Pancreas (tissue), 10 donors: ENCODE results near the gene ARID3B. TPM values are rescaled to one million over a fixed set of nuclear protein-coding genes. Genes with fewer than 3 reads are reported as not detected.

Experiments
- ATAC-seq, 4 donors: fragments of 200-7000 bp; cut with Tn5 transposase; one replicate each; pipeline versions ENCODE4 v1.8.0 to v1.9.1; 2020; ENCODE audit warnings: mild to moderate bottlenecking in 4 of 4, moderate library complexity in 4 of 4
- DNase-seq, 6 donors: peaks; one replicate each; pipeline ENCODE4 v3.0.0-alpha.2; 2020
- FAIRE-seq: peaks from 2 replicates; lab custom pipeline; 2012; peaks lifted over from hg19 to GRCh38; lab: Jason Lieb, UNC
- H3K27ac ChIP-seq, 4 donors: fragments of 200-600 bp; sonication (generic); 1 replicate in 3 of 4; 2 replicates in 1 of 4; pipeline versions ENCODE4 v1.5.0 to v1.8.0; 2020
- H3K27me3 ChIP-seq, 4 donors: fragments of 200-600 bp; one replicate each; pipeline ENCODE4 v1.8.0; 2021
- H3K36me3 ChIP-seq, 3 donors: fragments of 200-600 bp; sonication (generic) in 1 of 3; one replicate each; pipeline versions ENCODE4 v1.5.0 to v1.8.0; 2020 to 2021
- H3K4me1 ChIP-seq, 3 donors: fragments of 200-600 bp; one replicate each; pipeline ENCODE4 v1.8.0; 2021
- H3K4me3 ChIP-seq, 4 donors: fragments of 200-600 bp; sonication (generic) in 2 of 4; one replicate each; pipeline versions ENCODE4 v1.5.0 to v1.8.0; 2020 to 2021
- H3K9me3 ChIP-seq, 4 donors: fragments of 200-600 bp; one replicate each; pipeline ENCODE4 v1.8.0; 2021
- CTCF ChIP-seq, 4 donors: fragments of 200-600 bp; sonication (generic) in 3 of 4; IDR thresholded peaks; one replicate each; pipeline versions ENCODE4 v1.5.0 to v1.8.0; 2021; ENCODE audit warnings: antibody characterized with exemption in 4 of 4
- WGBS, 2 donors: extraction: QIAGEN DNeasy Blood & Tissue Kit; methylation state at CpG; one replicate each; pipeline ENCODE4 v1.1.7; 2013; 5-methylcytosine and 5-hydroxymethylcytosine counted together
- intact Hi-C, 3 donors: fragments of 100-400 bp; cut with DNase I; formaldehyde crosslinking; loops; one replicate each; pipeline versions ENCODE4 v1.11.1 to v1.14.2; 2022
- polyA plus RNA-seq, 2 donors: library from polyadenylated mRNA; stranded (reverse); fragments of 200-250 nt; gene quantifications; one replicate each; pipeline ENCODE4 v1.2.3, GENCODE V29; 2013
- total RNA-seq, 6 donors: library from RNA; stranded (reverse); fragmentation: NEBNext Ultra II Directional in 4 of 6; extraction: Animal tissue kit (Norgen Biotek cat#: 25700) in 4 of 6; gene quantifications; one replicate each; pipeline versions ENCODE4 v1.2.1 to v1.2.4, GENCODE V29; 2021 to 2023
- donor health status: healthy with polysubstance abuse.
- donor health status: DM: no; HTN: no; CAD: no; lungs with moderate emphysema.
- donor health status: DM: no; HTN: no; CAD: no.
- donor health status: control.
- donor health status: control.
- donor health status: Bipolar disorder and iron deficiency.
- donor health status: DM: yes; HTN: yes; CAD: no.
- donor health status: DM: no; HTN: no; CAD: no.
- donor health status: DM: no; HTN: no; CAD: no.
- donor health status: DM: yes; HTN: yes; CAD: no.

ARID3B gene
- total and polyA plus RNA-seq, 8 donors = 2.9 to 4.8 (median 3.8) TPM

- Histone ChIP-seq H3K4me3 (no peak overlapping the region), H3K27me3 (no peaks in the 10 kb centered on the region), H3K36me3 (peaks cover 0 to 9% (median 0%) of the 10 kb centered on the region in 3 donors), H3K27ac (peak overlapping the region; percentile 5 to 38 (median 23)), H3K9me3 (no peaks in the 10 kb centered on the region), H3K4me1 (peaks cover 26 to 29% (median 29%) of the 10 kb centered on the region in 3 donors)
- intact Hi-C loops = no loop called here
- DNase-seq = no peak
- no peak for FAIRE-seq
- no peak for TF ChIP-seq CTCF (IDR thresholded peaks at IDR 0.05)
- peak; percentile 45 to 76 (median 66) for ATAC-seq
- WGBS, 2 donors = 17 to 22% methylated on average over 4 of the region's 4 CpGs
Measured at GRCh38 chr15:74642348-74642733, 101.3 kb downstream of the ARID3B start.

GRCh38 chr15:74642734-74643664, 102.0 kb downstream of the ARID3B start:
- Histone ChIP-seq H3K9me3 (no peaks in the 10 kb centered on the region), H3K27me3 (no peaks in the 10 kb centered on the region), H3K36me3 (peaks cover 0 to 9% (median 0%) of the 10 kb centered on the region in 3 donors), H3K4me3 (no peak overlapping the region), H3K27ac (peak overlapping the region; percentile 13 to 38 (median 26)), H3K4me1 (peaks cover 26 to 29% (median 29%) of the 10 kb centered on the region in 3 donors)
- DNase-seq (no peak), FAIRE-seq (no peak), ATAC-seq (peak; percentile 42 to 66 (median 56))
- 17 to 20% methylated on average over 11 of the region's 11 CpGs for WGBS, 2 donors
- intact Hi-C loops = no loop called here
- TF ChIP-seq CTCF (IDR thresholded peaks at IDR 0.05) = no peak

- DNase-seq = no peak
- FAIRE-seq = no peak
- Histone ChIP-seq H3K36me3 (peaks cover 0 to 9% (median 0%) of the 10 kb centered on the region in 3 donors), H3K9me3 (no peaks in the 10 kb centered on the region), H3K4me1 (peaks cover 26 to 29% (median 29%) of the 10 kb centered on the region in 3 donors), H3K27me3 (no peaks in the 10 kb centered on the region), H3K27ac (peak overlapping the region in 2 of 4 donors; percentile 20 to 33), H3K4me3 (no peak overlapping the region)
- 77 to 81% methylated on average over 2 of the region's 2 CpGs for WGBS, 2 donors
- TF ChIP-seq CTCF (IDR thresholded peaks at IDR 0.05) = no peak
- intact Hi-C loops = no loop called here
- ATAC-seq = peak in 2 of 4 donors; percentile 10 to 16
Measured at GRCh38 chr15:74643665-74644204, 102.7 kb downstream of the ARID3B start.

GRCh38 chr15:74646480-74646879, 105.5 kb downstream of the ARID3B start:
- ATAC-seq (no peak), FAIRE-seq (no peak), DNase-seq (no peak)
- H3K4me1 ChIP-seq = peaks cover 24 to 36% (median 28%) of the 10 kb centered on the region in 3 donors
- H3K9me3 ChIP-seq = no peaks in the 10 kb centered on the region
- intact Hi-C loops = no loop called here
- H3K27ac ChIP-seq = no peak overlapping the region
- no peaks in the 10 kb centered on the region for H3K36me3 ChIP-seq
- H3K4me3 ChIP-seq = no peak overlapping the region
- H3K27me3 ChIP-seq = no peaks in the 10 kb centered on the region
- no peak for TF ChIP-seq CTCF (IDR thresholded peaks at IDR 0.05)

Other genes starting within 250 kb of the ARID3B start
- under 1 TPM in 3 of 6 donors, not detected in 3; 0.28 to 0.66 (median 0.29) TPM for gene CYP11A1, start 173.6 kb upstream of the ARID3B start, total RNA-seq
- under 1 TPM; 0.09 to 0.11 TPM for gene CYP11A1, start 173.6 kb upstream of the ARID3B start, polyA plus RNA-seq
- 1 to 10 TPM in 2 of 6 donors, under 1 TPM in 4; 0.37 to 5.6 (median 0.75) TPM for gene SEMA7A, start 107.3 kb upstream of the ARID3B start, total RNA-seq
- gene SEMA7A, start 107.3 kb upstream of the ARID3B start, polyA plus RNA-seq = 1 to 10 TPM in 1 of 2 donors, under 1 TPM in 1; 0.53 to 1.1 TPM
- 10 to 100 TPM; 16.9 to 30.2 (median 20.4) TPM for gene UBL7, start 80.1 kb upstream of the ARID3B start, total RNA-seq
- gene UBL7, start 80.1 kb upstream of the ARID3B start, polyA plus RNA-seq = 10 to 100 TPM; 16.0 to 18.1 TPM
- 10 to 100 TPM; 23.1 to 42.2 (median 28.7) TPM for gene CLK3, start 74.6 kb downstream of the ARID3B start, total RNA-seq
- 10 to 100 TPM; 63.1 to 89.9 TPM for gene CLK3, start 74.6 kb downstream of the ARID3B start, polyA plus RNA-seq
- 10 to 100 TPM in 4 of 6 donors, 1 to 10 TPM in 2; 7.6 to 19.5 (median 11.5) TPM for gene EDC3, start 154.8 kb downstream of the ARID3B start, total RNA-seq
- 10 to 100 TPM in 1 of 2 donors, 1 to 10 TPM in 1; 9.7 to 12.3 TPM for gene EDC3, start 154.8 kb downstream of the ARID3B start, polyA plus RNA-seq
- under 1 TPM in 3 of 6 donors, not detected in 3; 0.12 to 0.28 (median 0.14) TPM for gene CYP1A1, start 184.3 kb downstream of the ARID3B start, total RNA-seq
- gene CYP1A1, start 184.3 kb downstream of the ARID3B start, polyA plus RNA-seq = 1 to 10 TPM in 1 of 2 donors, under 1 TPM in 1; 0.19 to 1.1 TPM
- under 1 TPM in 1 of 6 donors, not detected in 5; 0.06 TPM for gene CYP1A2, start 207.6 kb downstream of the ARID3B start, total RNA-seq
- gene CYP1A2, start 207.6 kb downstream of the ARID3B start, polyA plus RNA-seq = not detected
- gene CSK, start 240.9 kb downstream of the ARID3B start, total RNA-seq = 10 to 100 TPM in 5 of 6 donors, 1 to 10 TPM in 1; 8.5 to 35.1 (median 14.1) TPM
- 10 to 100 TPM; 18.1 to 22.3 TPM for gene CSK, start 240.9 kb downstream of the ARID3B start, polyA plus RNA-seq